Liver (tissue), 9 donors: ENCODE data around the gene NOP14. TPM values are rescaled to one million over a fixed set of nuclear protein-coding genes. Genes with fewer than 3 reads are reported as not detected.
"Not testable (repeated sequence)": the region's sequence is repeated elsewhere in the genome, so short reads cannot be mapped to it uniquely, and the experiment has no call there.

Experiments
- DNase-seq: peaks from one replicate; pipeline ENCODE4 v3.0.0-alpha.2; 2017; ENCODE audit warnings: low spot score
- H3K27ac ChIP-seq, 2 donors: one replicate each; pipeline ENCODE4 v1.7.0; 2013; ENCODE audit warnings: inconsistent platforms in 2 of 2, low read length in 2 of 2, control low read depth in 1 of 2, low read depth in 1 of 2, mild to moderate bottlenecking in 1 of 2
- H3K27me3 ChIP-seq, 4 donors: one replicate each; pipeline versions ENCODE4 v1.6.1 to v1.7.0; 2013; ENCODE audit warnings: low read length in 3 of 4, inconsistent platforms in 1 of 4, mild to moderate bottlenecking in 1 of 4, moderate library complexity in 1 of 4; ENCODE audit not compliant: control insufficient read depth in 4 of 4, insufficient read depth in 4 of 4
- H3K36me3 ChIP-seq, 4 donors: one replicate each; pipeline versions ENCODE4 v1.6.1 to v1.7.0; 2013; ENCODE audit warnings: low read length in 3 of 4, mild to moderate bottlenecking in 3 of 4, low read depth in 1 of 4, moderate library complexity in 1 of 4; ENCODE audit not compliant: control insufficient read depth in 4 of 4, insufficient read depth in 3 of 4
- H3K4me1 ChIP-seq, 4 donors: one replicate each; pipeline versions ENCODE4 v1.6.1 to v1.7.0; 2013; ENCODE audit warnings: low read length in 3 of 4, mild to moderate bottlenecking in 3 of 4, moderate library complexity in 1 of 4; ENCODE audit not compliant: control insufficient read depth in 4 of 4, insufficient read depth in 4 of 4
- H3K4me3 ChIP-seq, 3 donors: one replicate each; pipeline versions ENCODE4 v1.6.1 to v1.7.0; 2013; ENCODE audit warnings: low read length in 3 of 3, control low read depth in 1 of 3, low read depth in 1 of 3, mild to moderate bottlenecking in 1 of 3
- H3K9ac ChIP-seq, 2 donors: one replicate each; pipeline ENCODE4 v1.7.0; 2013; ENCODE audit warnings: low read length in 2 of 2, mild to moderate bottlenecking in 2 of 2, moderate library complexity in 2 of 2, control low read depth in 1 of 2, low read depth in 1 of 2
- H3K9me3 ChIP-seq, 4 donors: one replicate each; pipeline versions ENCODE4 v1.6.1 to v1.7.0; 2013; ENCODE audit warnings: low read length in 3 of 4; ENCODE audit not compliant: control insufficient read depth in 4 of 4
- CTCF ChIP-seq: fragments of 150-350 bp; IDR thresholded peaks from 2 replicates; pipeline ENCODE4 v1.5.1; 2017; ENCODE audit warnings: improper control_type of control experiment, low read depth, low read length; ENCODE audit not compliant: missing input control
- EGR1 ChIP-seq, 2 donors: IDR thresholded peaks; 2 replicates each; pipeline ENCODE4 v1.6.1; 2016 to 2018; ENCODE audit warnings: antibody characterized with exemption in 2 of 2, low read depth in 2 of 2
- FOXA1 ChIP-seq: IDR thresholded peaks from 2 replicates; pipeline ENCODE4 v1.6.1; 2016; ENCODE audit warnings: antibody characterized with exemption
- FOXA2 ChIP-seq: IDR thresholded peaks from 2 replicates; pipeline ENCODE4 v1.6.1; 2016; ENCODE audit warnings: antibody characterized with exemption
- JUND ChIP-seq, 2 donors: IDR thresholded peaks; 2 replicates each; pipeline ENCODE4 v1.6.1; 2016; ENCODE audit warnings: antibody characterized with exemption in 2 of 2
- NR2F2 ChIP-seq: IDR thresholded peaks from 2 replicates; pipeline ENCODE4 v1.6.1; 2016; ENCODE audit warnings: antibody characterized with exemption
- RAD21 ChIP-seq, 2 donors: IDR thresholded peaks; 2 replicates each; pipeline ENCODE4 v1.6.1; 2016; ENCODE audit warnings: antibody characterized with exemption in 2 of 2, mild to moderate bottlenecking in 2 of 2
- REST ChIP-seq: IDR thresholded peaks from 2 replicates; pipeline ENCODE4 v1.6.1; 2016; ENCODE audit warnings: antibody characterized with exemption, mild to moderate bottlenecking
- RXRA ChIP-seq, 2 donors: IDR thresholded peaks; 2 replicates each; pipeline ENCODE4 v1.6.1; 2017 to 2018; ENCODE audit warnings: antibody characterized with exemption in 2 of 2, mild to moderate bottlenecking in 1 of 2
- SP1 ChIP-seq: IDR thresholded peaks from 2 replicates; pipeline ENCODE4 v1.6.1; 2018; ENCODE audit warnings: antibody characterized with exemption, mild to moderate bottlenecking
- TAF1 ChIP-seq: conservative IDR thresholded peaks from 2 replicates; pipeline ENCODE4 v1.6.1; 2016; ENCODE audit warnings: antibody characterized with exemption, mild to moderate bottlenecking
- WGBS: extraction: QIAGEN DNeasy Blood & Tissue Kit; methylation state at CpG from one replicate; pipeline ENCODE4 v1.1.7; 2013; 5-methylcytosine and 5-hydroxymethylcytosine counted together
- polyA plus RNA-seq, 2 donors: library from polyadenylated mRNA; stranded (reverse) in 1 of 2; unstranded in 1 of 2; fragments of 200-250 nt in 1 of 2; fragments of >200 nt in 1 of 2; fragmentation: Nextera tagmentation in 1 of 2; extraction: Ambion mirVana in 1 of 2; gene quantifications; one replicate each; pipeline versions ENCODE4 v1.2.1 to v1.2.3, GENCODE V29; 2013 to 2015
- total RNA-seq, 2 donors: library from RNA; depleted of rRNA; stranded (reverse); fragments of >200 nt; gene quantifications; one replicate each; pipeline ENCODE4 v1.2.3, GENCODE V29; 2014
- TF ChIP-seq, protein P1 (sequence below): IDR thresholded peaks from 2 replicates; pipeline ENCODE4 v1.6.1; 2016; ENCODE audit warnings: antibody characterized with exemption
- donor health status: healthy.
- donor health status: healthy.
- donor health status: healthy.
- donor health status: healthy.
- donor health status: healthy.

The NOP14 gene
- total and polyA plus RNA-seq, 4 donors: 10.5 to 22.9 (median 14.4) TPM

GRCh38 chr4:2958446-2958845 is 4.8 kb downstream of the NOP14 start:
- no peak for DNase-seq
- WGBS: 86% methylated on average over 9 of the region's 9 CpGs
- no peak overlapping the region for H3K27ac ChIP-seq
- no peaks in the 10 kb centered on the region for H3K9me3 ChIP-seq
- peaks cover 8 to 21% (median 13%) of the 10 kb centered on the region in 4 donors for H3K36me3 ChIP-seq
- no peak overlapping the region for H3K4me3 ChIP-seq
- TF ChIP-seq EGR1 (IDR thresholded peaks at IDR 0.05; ENCODE audit: low read depth in 2 of 2) (no peak), NR2F2 (no peak), RAD21 (IDR thresholded peaks at IDR 0.05) (no peak), SP1 (no peak), CTCF (no peak), TAF1 (no peak), FOXA2 (no peak), FOXA1 (no peak), REST (no peak), JUND (IDR thresholded peaks at IDR 0.05) (no peak), RXRA (IDR thresholded peaks at IDR 0.05) (no peak)
- TF ChIP-seq, protein P1, sequence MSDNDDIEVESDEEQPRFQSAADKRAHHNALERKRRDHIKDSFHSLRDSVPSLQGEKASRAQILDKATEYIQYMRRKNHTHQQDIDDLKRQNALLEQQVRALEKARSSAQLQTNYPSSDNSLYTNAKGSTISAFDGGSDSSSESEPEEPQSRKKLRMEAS: no peak
- H3K9ac ChIP-seq: no peak overlapping the region
- peaks cover 6 to 29% (median 19%) of the 10 kb centered on the region in 4 donors for H3K4me1 ChIP-seq
- no peaks in the 10 kb centered on the region for H3K27me3 ChIP-seq

- peaks cover 5 to 26% (median 19%) of the 10 kb centered on the region in 4 donors for H3K4me1 ChIP-seq
- H3K36me3 ChIP-seq: peaks cover 13 to 35% (median 22%) of the 10 kb centered on the region in 4 donors
- WGBS: 97% methylated on average over 44 of the region's 44 CpGs
- not testable (repeated sequence) for H3K27me3 ChIP-seq, H3K9ac ChIP-seq, H3K27ac ChIP-seq, DNase-seq, H3K4me3 ChIP-seq, H3K9me3 ChIP-seq
Measured at GRCh38 chr4:2955186-2956044, 7.8 kb downstream of the NOP14 start.
